MCF 10A (cell line): Measurements from ENCODE around the gene LRRC7. TPM values are rescaled to one million over a fixed set of nuclear protein-coding genes. Genes with fewer than 3 reads are reported as not detected.

ENCODE experiments used
- BruUV-seq: library from RNA; stranded (reverse); fragments of 400-500 nt; replicated peaks from 2 replicates; lab custom pipeline; 2021; lab: Mats Ljungman, UMichigan
- CTCF ChIA-PET: fragments of 300-600 bp; sonication (Branson Sonifier 250); formaldehyde crosslinking; extraction: SDS; loops from one replicate; lab custom pipeline; 2021; ENCODE audit warnings: antibody characterized with exemption, inconsistent platforms; lab: Yijun Ruan, JAX
- POLR2A ChIA-PET: fragments of 300-600, 350-650 bp; sonication (Branson Sonifier 250); formaldehyde crosslinking; extraction: SDS; loops from one replicate; lab custom pipeline; 2020; ENCODE audit warnings: antibody characterized with exemption, inconsistent platforms; lab: Yijun Ruan, JAX
- DNase-seq: peaks from one replicate; pipeline ENCODE4 v3.0.0-alpha.2; 2018; ENCODE audit not compliant: unreplicated experiment
- H3K27ac Mint-ChIP-seq: one replicate; pipeline ENCODE4 v1.8.0; 2022; ENCODE audit warnings: mild to moderate bottlenecking, low read depth, mixed read lengths; ENCODE audit not compliant: unreplicated experiment
- H3K27me3 Mint-ChIP-seq: one replicate; pipeline ENCODE4 v1.8.0; 2022; ENCODE audit warnings: mixed read lengths; ENCODE audit not compliant: insufficient read depth, unreplicated experiment
- H3K36me3 Mint-ChIP-seq: one replicate; pipeline ENCODE4 v1.8.0; 2022; ENCODE audit warnings: mild to moderate bottlenecking, moderate library complexity, mixed read lengths; ENCODE audit not compliant: insufficient read depth, unreplicated experiment
- H3K4me1 Mint-ChIP-seq: one replicate; pipeline ENCODE4 v1.8.0; 2022; ENCODE audit warnings: mixed read lengths; ENCODE audit not compliant: insufficient read depth, unreplicated experiment
- H3K4me3 Mint-ChIP-seq: one replicate; pipeline ENCODE4 v1.8.0; 2022; ENCODE audit warnings: mild to moderate bottlenecking, moderate library complexity, mixed read lengths; ENCODE audit not compliant: unreplicated experiment
- H3K9me3 Mint-ChIP-seq: one replicate; pipeline ENCODE4 v1.8.0; 2022; ENCODE audit warnings: mixed read lengths; ENCODE audit not compliant: unreplicated experiment
- CTCF ChIP-seq: fragments of 200-600 bp; IDR thresholded peaks from one replicate; pipeline ENCODE4 v1.8.0; 2022; ENCODE audit warnings: antibody characterized with exemption, mild to moderate bottlenecking; ENCODE audit not compliant: unreplicated experiment
- intact Hi-C: fragments of 100-400 bp; cut with micrococcal nuclease; formaldehyde crosslinking; loops from 2 replicates; pipeline ENCODE4 v1.14.1; 2022
- total RNA-seq: library from RNA; stranded (reverse); gene quantifications from 2 replicates; pipeline ENCODE4 v1.2.3, GENCODE V29; 2022

Gene LRRC7
- total RNA-seq, 1 experiment from 2014 or later: not detected

DNA sequence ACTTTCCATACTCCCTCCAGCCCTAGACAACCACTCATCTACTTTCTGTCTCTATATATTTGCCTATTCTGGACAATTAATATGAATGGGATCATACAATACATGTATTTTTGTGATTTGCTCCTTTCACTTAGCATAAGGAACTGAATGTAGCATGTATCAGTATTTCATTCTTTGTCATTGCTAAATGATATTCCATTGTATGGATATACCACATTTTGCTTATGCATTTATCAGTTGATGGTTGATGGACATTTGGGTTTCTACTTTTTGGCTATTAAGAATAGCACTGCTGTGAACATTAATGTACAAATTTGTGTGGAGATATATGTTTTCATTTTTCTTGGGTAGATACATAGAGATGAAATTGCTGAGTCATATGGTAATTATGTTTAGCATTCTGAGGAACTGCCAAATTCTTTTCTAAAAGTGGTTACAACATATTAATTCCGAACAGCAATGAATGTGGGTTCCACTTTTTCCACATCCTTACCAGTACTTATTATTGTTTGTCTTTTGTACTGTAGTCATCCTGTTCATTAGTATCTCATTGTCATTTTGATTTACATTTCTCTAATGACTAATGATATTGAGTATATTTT, 516.7 kb downstream of the LRRC7 start:
- no peak overlapping the region for H3K27ac Mint-ChIP-seq
- TF ChIP-seq CTCF: no peak
- ChIA-PET CTCF (no interaction called here), POLR2A (no interaction called here)
- H3K36me3 Mint-ChIP-seq: no peaks in the 10 kb centered on the region
- DNase-seq: peak; percentile 15
- H3K4me1 Mint-ChIP-seq: no peaks in the 10 kb centered on the region
- no peak overlapping the region for H3K4me3 Mint-ChIP-seq
- no peaks in the 10 kb centered on the region for H3K9me3 Mint-ChIP-seq
- intact Hi-C loops: no loop called here
- H3K27me3 Mint-ChIP-seq: peaks cover 39% of the 10 kb centered on the region
- no TSS peak for BruUV-seq

DNA sequence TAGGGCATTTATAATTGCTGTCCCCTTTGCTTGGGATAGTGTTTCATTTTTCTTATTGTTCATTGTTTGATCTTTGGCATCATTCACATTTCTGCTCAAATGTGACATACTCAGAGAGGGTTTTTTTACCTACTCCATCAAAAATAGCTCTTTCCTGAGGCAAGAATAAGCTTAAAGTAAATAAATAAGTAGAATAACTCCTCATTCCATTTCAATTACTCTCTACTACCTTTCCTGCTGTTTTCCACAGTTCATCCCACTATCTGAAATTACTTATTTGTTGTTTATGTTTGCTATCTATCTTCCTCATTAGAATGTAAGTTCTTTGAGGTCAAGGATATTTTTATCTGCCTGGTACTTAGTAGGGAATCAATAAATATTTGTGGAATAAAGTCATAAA, 517.8 kb downstream of the LRRC7 start:
- no peak for TF ChIP-seq CTCF
- no peak for DNase-seq
- H3K9me3 Mint-ChIP-seq: no peaks in the 10 kb centered on the region
- CTCF ChIA-PET: interaction anchor here (0.8 kb wide), 1 partner anchor 51 kb away, joined by 4 read pairs; no protein-coding TSS in a partner anchor
- H3K4me3 Mint-ChIP-seq: no peak overlapping the region
- POLR2A ChIA-PET: no interaction called here
- intact Hi-C loops: no loop called here
- BruUV-seq: no TSS peak
- no peak overlapping the region for H3K27ac Mint-ChIP-seq
- H3K27me3 Mint-ChIP-seq: peaks cover 31% of the 10 kb centered on the region
- H3K4me1 Mint-ChIP-seq: peaks cover under 1% of the 10 kb centered on the region
- H3K36me3 Mint-ChIP-seq: no peaks in the 10 kb centered on the region

DNA sequence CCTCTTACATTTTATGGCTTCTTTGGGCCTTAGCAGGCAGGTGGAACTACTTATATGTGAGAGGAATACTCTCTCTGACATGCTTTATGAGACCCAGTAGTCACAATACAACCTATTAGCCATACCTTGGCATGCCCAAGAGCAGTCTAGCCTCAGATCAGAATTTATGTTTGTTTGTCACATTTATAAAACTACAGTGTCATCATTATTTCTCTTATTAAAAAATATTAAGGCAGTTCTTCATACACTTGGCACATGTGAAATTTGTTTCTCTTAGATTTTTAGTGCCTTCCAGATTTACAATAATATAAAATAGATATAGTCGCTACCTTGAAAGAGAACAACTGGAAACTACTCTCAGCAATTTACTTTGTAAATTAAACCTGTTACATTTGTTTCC, 519.2 kb downstream of the LRRC7 start:
- Mint-ChIP-seq H3K27ac (no peak overlapping the region), H3K4me3 (no peak overlapping the region), H3K9me3 (no peaks in the 10 kb centered on the region), H3K4me1 (peaks cover 6% of the 10 kb centered on the region), H3K27me3 (peaks cover 17% of the 10 kb centered on the region), H3K36me3 (no peaks in the 10 kb centered on the region)
- intact Hi-C loops: no loop called here
- CTCF ChIA-PET: interaction anchor here (0.7 to 1.0 kb wide), 2 partner anchors 59 to 278 kb away, joined by 3 to 4 read pairs; no protein-coding TSS in a partner anchor
- BruUV-seq: no TSS peak
- no peak for TF ChIP-seq CTCF
- POLR2A ChIA-PET: no interaction called here
- no peak for DNase-seq

DNA sequence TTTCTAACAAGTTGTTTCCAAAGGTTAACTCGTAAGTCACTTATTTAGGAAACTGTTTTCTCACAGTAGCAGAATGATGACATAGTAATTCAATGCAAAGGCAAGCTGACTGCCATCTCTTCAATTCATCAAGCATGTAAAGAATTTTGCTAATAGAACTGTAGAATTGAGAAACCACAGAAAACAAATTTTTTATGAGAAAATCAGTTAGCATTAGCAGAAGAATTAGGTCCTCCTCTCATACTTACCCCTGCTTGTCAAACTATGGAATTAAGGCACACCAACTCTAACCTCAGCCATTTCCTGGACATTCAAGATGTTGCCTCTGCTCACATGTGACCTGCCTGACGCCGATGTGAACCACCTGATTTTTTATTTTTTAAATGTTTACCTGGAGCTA, 522.4 kb downstream of the LRRC7 start:
- Mint-ChIP-seq H3K27me3 (peaks cover 20% of the 10 kb centered on the region), H3K4me1 (peaks cover 6% of the 10 kb centered on the region), H3K27ac (no peak overlapping the region), H3K4me3 (no peak overlapping the region), H3K36me3 (no peaks in the 10 kb centered on the region), H3K9me3 (no peaks in the 10 kb centered on the region)
- DNase-seq: no peak
- ChIA-PET POLR2A (no interaction called here), CTCF (no interaction called here)
- no peak for TF ChIP-seq CTCF
- no TSS peak for BruUV-seq
- intact Hi-C loops: no loop called here
